NCI-H345 (cell line): Measurements from ENCODE around the gene PDE7B.

Source experiments
- DNase-seq: peaks from one replicate; lab custom pipeline; 2025; lab: John Stamatoyannopoulos, UW

Gene PDE7B

GRCh38 chr6:135887069-135887468 lies 35.6 kb downstream of the PDE7B start:
- DNase-seq = no peak

- no peak for DNase-seq
Observed at GRCh38 chr6:135888818-135889217, 37.3 kb downstream of the PDE7B start.

- DNase-seq = no peak
Observed at GRCh38 chr6:135890876-135891275, 39.4 kb downstream of the PDE7B start.

GRCh38 chr6:135891710-135892109 lies 40.2 kb downstream of the PDE7B start:
- no peak for DNase-seq

GRCh38 chr6:135895231-135895911 lies 43.9 kb downstream of the PDE7B start:
- no peak for DNase-seq

- DNase-seq = no peak
Observed at GRCh38 chr6:135897087-135897486, 45.6 kb downstream of the PDE7B start.

- DNase-seq = no peak
Observed at GRCh38 chr6:135901774-135902524, 50.4 kb downstream of the PDE7B start.

GRCh38 chr6:135902756-135903331 lies 51.3 kb downstream of the PDE7B start:
- DNase-seq = no peak

GRCh38 chr6:135904666-135905065 lies 53.2 kb downstream of the PDE7B start:
- no peak for DNase-seq

GRCh38 chr6:135905604-135906300 lies 54.3 kb downstream of the PDE7B start:
- no peak for DNase-seq

GRCh38 chr6:135906542-135906941 lies 55.0 kb downstream of the PDE7B start:
- DNase-seq = no peak

- no peak for DNase-seq
Observed at GRCh38 chr6:135906972-135907465, 55.5 kb downstream of the PDE7B start.

GRCh38 chr6:135909737-135910387 lies 58.4 kb downstream of the PDE7B start:
- DNase-seq = peak; percentile 34

- no peak for DNase-seq
Observed at GRCh38 chr6:135910790-135911618, 59.5 kb downstream of the PDE7B start.

- no peak for DNase-seq
Observed at GRCh38 chr6:135913785-135914184, 62.3 kb downstream of the PDE7B start.

GRCh38 chr6:135919026-135919425 lies 67.5 kb downstream of the PDE7B start:
- DNase-seq = no peak

- DNase-seq = no peak
Observed at GRCh38 chr6:135920689-135921088, 69.2 kb downstream of the PDE7B start.

GRCh38 chr6:135921188-135921587 lies 69.7 kb downstream of the PDE7B start:
- no peak for DNase-seq

- DNase-seq = no peak
Observed at GRCh38 chr6:135922174-135922573, 70.7 kb downstream of the PDE7B start.

GRCh38 chr6:135922746-135923145 lies 71.2 kb downstream of the PDE7B start:
- DNase-seq = no peak

- DNase-seq = peak; percentile 17
Observed at GRCh38 chr6:135932651-135933050, 81.2 kb downstream of the PDE7B start.
